PC-9 (cell line): ENCODE measurements around the gene C14orf119.

Source experiments
- EZH2 ChIP-seq: fragments of 200-600 bp; sonication (generic); IDR thresholded peaks from 2 replicates; pipeline ENCODE4 v1.8.0; 2017; ENCODE audit warnings: antibody characterized with exemption, low read depth
- TF ChIP-seq, protein P1 (sequence below): fragments of 200-600 bp; sonication (generic); conservative IDR thresholded peaks from 2 replicates; pipeline ENCODE4 v1.6.1; 2017; ENCODE audit warnings: mixed run types, antibody characterized with exemption, mild to moderate bottlenecking, moderate library complexity

DNA sequence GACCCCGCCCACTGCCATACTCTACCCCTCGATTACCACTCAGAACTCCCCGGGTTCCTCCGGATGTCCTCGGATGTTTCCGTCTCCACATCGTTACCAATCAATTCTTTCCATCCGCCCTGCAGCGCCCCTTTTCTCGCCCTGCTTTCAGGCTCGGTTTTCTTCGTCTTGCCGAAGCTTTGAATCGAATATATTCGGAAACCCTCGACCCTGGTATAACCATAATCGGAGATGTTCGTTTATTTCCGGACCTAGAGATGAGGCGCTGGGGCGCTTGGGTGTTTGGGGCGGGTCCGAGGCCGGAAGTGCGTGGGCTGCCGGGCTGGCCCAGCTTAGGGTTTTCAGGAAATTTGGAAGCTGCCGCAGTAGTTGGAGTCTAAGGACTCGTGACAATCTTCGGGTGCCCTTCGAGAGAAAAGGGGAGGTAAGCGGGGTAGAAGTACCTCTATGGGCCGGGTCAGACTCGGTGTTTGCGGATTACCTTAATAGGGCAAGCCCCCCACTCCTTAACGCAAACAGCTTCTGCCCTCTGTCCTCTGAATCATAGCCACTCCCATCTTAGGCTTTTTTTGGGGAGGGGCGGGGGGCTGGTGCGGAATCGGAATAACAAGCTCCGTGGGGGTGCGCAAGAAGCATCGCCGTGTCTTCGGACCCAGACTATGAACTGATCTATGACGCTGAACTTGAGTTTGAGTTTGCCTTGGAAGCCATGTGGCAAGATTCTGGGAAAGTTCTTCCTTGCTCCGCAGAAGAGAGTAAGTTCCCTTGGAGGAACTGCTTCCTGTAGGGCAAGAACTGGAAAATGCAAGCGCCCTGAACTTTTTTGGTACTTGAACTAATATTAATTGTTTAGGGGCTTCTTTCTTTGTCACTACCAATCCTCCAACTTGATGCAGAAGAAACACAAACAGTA is at the start of gene C14orf119:
- TF ChIP-seq, protein P1, sequence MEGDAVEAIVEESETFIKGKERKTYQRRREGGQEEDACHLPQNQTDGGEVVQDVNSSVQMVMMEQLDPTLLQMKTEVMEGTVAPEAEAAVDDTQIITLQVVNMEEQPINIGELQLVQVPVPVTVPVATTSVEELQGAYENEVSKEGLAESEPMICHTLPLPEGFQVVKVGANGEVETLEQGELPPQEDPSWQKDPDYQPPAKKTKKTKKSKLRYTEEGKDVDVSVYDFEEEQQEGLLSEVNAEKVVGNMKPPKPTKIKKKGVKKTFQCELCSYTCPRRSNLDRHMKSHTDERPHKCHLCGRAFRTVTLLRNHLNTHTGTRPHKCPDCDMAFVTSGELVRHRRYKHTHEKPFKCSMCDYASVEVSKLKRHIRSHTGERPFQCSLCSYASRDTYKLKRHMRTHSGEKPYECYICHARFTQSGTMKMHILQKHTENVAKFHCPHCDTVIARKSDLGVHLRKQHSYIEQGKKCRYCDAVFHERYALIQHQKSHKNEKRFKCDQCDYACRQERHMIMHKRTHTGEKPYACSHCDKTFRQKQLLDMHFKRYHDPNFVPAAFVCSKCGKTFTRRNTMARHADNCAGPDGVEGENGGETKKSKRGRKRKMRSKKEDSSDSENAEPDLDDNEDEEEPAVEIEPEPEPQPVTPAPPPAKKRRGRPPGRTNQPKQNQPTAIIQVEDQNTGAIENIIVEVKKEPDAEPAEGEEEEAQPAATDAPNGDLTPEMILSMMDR: no peak
- TF ChIP-seq EZH2: no peak
